Nephron (organoid): ENCODE data around the gene MAPK4.

Experiments
- H3K27ac Mint-ChIP-seq, 3 experiments: 2 replicates each; pipeline ENCODE4 v1.8.0; 2020; ENCODE audit warnings: mixed read lengths in 3 of 3, mild to moderate bottlenecking in 2 of 3, moderate library complexity in 1 of 3
- H3K27me3 Mint-ChIP-seq: 2 replicates; pipeline ENCODE4 v1.8.0; 2021; ENCODE audit warnings: low read depth, mild to moderate bottlenecking, moderate library complexity, mixed read lengths
- H3K36me3 Mint-ChIP-seq: 2 replicates; pipeline ENCODE4 v1.8.0; 2020; ENCODE audit warnings: low read depth, mixed read lengths
- H3K4me1 Mint-ChIP-seq: 2 replicates; pipeline ENCODE4 v1.8.0; 2020; ENCODE audit warnings: mixed read lengths
- H3K4me3 Mint-ChIP-seq, 3 experiments: 2 replicates each; pipeline ENCODE4 v1.8.0; 2020; ENCODE audit warnings: mild to moderate bottlenecking in 3 of 3, mixed read lengths in 3 of 3, moderate library complexity in 2 of 3
- H3K9me3 Mint-ChIP-seq: 2 replicates; pipeline ENCODE4 v1.8.0; 2020; ENCODE audit warnings: mixed read lengths
- CTCF ChIP-seq, 3 experiments: fragments of 200-600 bp; sonication (generic); IDR thresholded peaks; one replicate each; pipeline ENCODE4 v1.5.0; 2021; ENCODE audit warnings: antibody characterized with exemption in 3 of 3; ENCODE audit not compliant: unreplicated experiment in 3 of 3

The MAPK4 gene

GRCh38 chr18:50727721-50728471, 168.0 kb downstream of the MAPK4 start:
- no peak for TF ChIP-seq CTCF (IDR thresholded peaks at IDR 0.05; ENCODE audit: unreplicated experiment in 3 of 3)
- no peak overlapping the region for H3K4me3 Mint-ChIP-seq
- H3K27ac Mint-ChIP-seq, result peak overlapping the region in 2 of 3 experiments; percentile 51
- peaks cover 9% of the 10 kb centered on the region for H3K27me3 Mint-ChIP-seq
- peaks cover 4% of the 10 kb centered on the region for H3K36me3 Mint-ChIP-seq
- no peaks in the 10 kb centered on the region for H3K9me3 Mint-ChIP-seq
- peaks cover 41% of the 10 kb centered on the region for H3K4me1 Mint-ChIP-seq

GRCh38 chr18:50729376-50729775, 169.5 kb downstream of the MAPK4 start:
- H3K9me3 Mint-ChIP-seq, result no peaks in the 10 kb centered on the region
- no peak overlapping the region for H3K4me3 Mint-ChIP-seq
- TF ChIP-seq CTCF (IDR thresholded peaks at IDR 0.05; ENCODE audit: unreplicated experiment in 3 of 3), result no peak
- H3K4me1 Mint-ChIP-seq, result peaks cover 38% of the 10 kb centered on the region
- H3K36me3 Mint-ChIP-seq, result peaks cover 4% of the 10 kb centered on the region
- no peak overlapping the region for H3K27ac Mint-ChIP-seq
- peaks cover 9% of the 10 kb centered on the region for H3K27me3 Mint-ChIP-seq

GRCh38 chr18:50729986-50730385, 170.1 kb downstream of the MAPK4 start:
- Mint-ChIP-seq H3K27ac (no peak overlapping the region), H3K27me3 (peaks cover 9% of the 10 kb centered on the region), H3K36me3 (peaks cover 4% of the 10 kb centered on the region), H3K9me3 (no peaks in the 10 kb centered on the region), H3K4me1 (peaks cover 32% of the 10 kb centered on the region), H3K4me3 (no peak overlapping the region)
- TF ChIP-seq CTCF (IDR thresholded peaks at IDR 0.05; ENCODE audit: unreplicated experiment in 3 of 3), result no peak

- Mint-ChIP-seq H3K36me3 (peaks cover 4% of the 10 kb centered on the region), H3K4me3 (no peak overlapping the region), H3K27ac (no peak overlapping the region), H3K27me3 (no peaks in the 10 kb centered on the region), H3K9me3 (no peaks in the 10 kb centered on the region), H3K4me1 (no peaks in the 10 kb centered on the region)
- TF ChIP-seq CTCF (IDR thresholded peaks at IDR 0.05; ENCODE audit: unreplicated experiment in 3 of 3), result no peak
These were observed 174.5 kb downstream of the MAPK4 start for GRCh38 chr18:50734342-50734741.

GRCh38 chr18:50734886-50735285, 175.0 kb downstream of the MAPK4 start:
- Mint-ChIP-seq H3K27ac (no peak overlapping the region), H3K27me3 (no peaks in the 10 kb centered on the region), H3K4me3 (no peak overlapping the region), H3K36me3 (peaks cover 4% of the 10 kb centered on the region), H3K9me3 (no peaks in the 10 kb centered on the region), H3K4me1 (no peaks in the 10 kb centered on the region)
- TF ChIP-seq CTCF (IDR thresholded peaks at IDR 0.05; ENCODE audit: unreplicated experiment in 3 of 3), result no peak

GRCh38 chr18:50737127-50737526, 177.2 kb downstream of the MAPK4 start:
- no peak overlapping the region for H3K27ac Mint-ChIP-seq
- H3K4me3 Mint-ChIP-seq, result no peak overlapping the region
- peaks cover 4% of the 10 kb centered on the region for H3K27me3 Mint-ChIP-seq

More at GRCh38 chr18:50737127-50737526, 177.2 kb downstream of the MAPK4 start:
- TF ChIP-seq CTCF (IDR thresholded peaks at IDR 0.05; ENCODE audit: unreplicated experiment in 3 of 3), result no peak
- Mint-ChIP-seq H3K36me3 (no peaks in the 10 kb centered on the region), H3K4me1 (peaks cover 2% of the 10 kb centered on the region), H3K9me3 (peaks cover 2% of the 10 kb centered on the region)
